ENCODE results near the gene ZNF580.

Gene ZNF580

GRCh38 chr19:55606471-55606787 is 34.4 kb upstream of the ZNF580 start:
- H3K9me2 ChIP-seq (replicated peaks; ENCODE audit: low read depth, low read length), result no peaks in the 10 kb centered on the region
- peak overlapping the region; percentile 100 for H3K4me2 ChIP-seq (ENCODE audit: low read depth, low read length, poor library complexity, severe bottlenecking)
- peak overlapping the region; percentile 98 for H3K4me3 ChIP-seq (ENCODE audit: low read length, poor library complexity, severe bottlenecking)
- H4K20me1 ChIP-seq (ENCODE audit: insufficient read depth, low read length, poor library complexity, severe bottlenecking), result peaks cover 23% of the 10 kb centered on the region
- H3K4me1 ChIP-seq (ENCODE audit: insufficient read depth, low read length, poor library complexity, severe bottlenecking), result peaks cover 30% of the 10 kb centered on the region
- no peaks in the 10 kb centered on the region for H3K27me3 ChIP-seq (ENCODE audit: insufficient read depth, low read length, poor library complexity, severe bottlenecking)
- H2AFZ ChIP-seq (ENCODE audit: low read length), result no peak overlapping the region
- TF ChIP-seq EZH2phosphoT487 (IDR thresholded peaks at IDR 0.05; ENCODE audit: borderline replicate concordance), result no peak
- no peak; the same call in 1 of the 2 replicates for TF ChIP-seq CTCF (conservative IDR thresholded peaks at IDR 0.05; ENCODE audit: low read length)
- H3K9ac ChIP-seq (ENCODE audit: low read depth, low read length, poor library complexity, severe bottlenecking), result peak overlapping the region; percentile 99
- H3F3A ChIP-seq (ENCODE audit: low read depth), result peaks cover 10% of the 10 kb centered on the region
- H3K36me3 ChIP-seq (ENCODE audit: insufficient read depth, low read length), result no peaks in the 10 kb centered on the region
- H3K79me2 ChIP-seq (ENCODE audit: insufficient read depth, low read length), result peaks cover 55% of the 10 kb centered on the region
- no peaks in the 10 kb centered on the region for H3K9me3 ChIP-seq (ENCODE audit: insufficient read depth, low read depth, low read length)

- no peaks in the 10 kb centered on the region for H3K36me3 ChIP-seq (ENCODE audit: insufficient read depth, low read length)
- no peaks in the 10 kb centered on the region for H3K9me2 ChIP-seq (replicated peaks; ENCODE audit: low read depth, low read length)
- no peaks in the 10 kb centered on the region for H3K27me3 ChIP-seq (ENCODE audit: insufficient read depth, low read length, poor library complexity, severe bottlenecking)
- H3K4me2 ChIP-seq (ENCODE audit: low read depth, low read length, poor library complexity, severe bottlenecking), result peak overlapping the region; percentile 100
- peak overlapping the region; percentile 98 for H3K4me3 ChIP-seq (ENCODE audit: low read length, poor library complexity, severe bottlenecking)
- no peaks in the 10 kb centered on the region for H3K9me3 ChIP-seq (ENCODE audit: insufficient read depth, low read depth, low read length)
- H3K9ac ChIP-seq (ENCODE audit: low read depth, low read length, poor library complexity, severe bottlenecking), result peak overlapping the region; percentile 99
- H3F3A ChIP-seq (ENCODE audit: low read depth), result peaks cover 10% of the 10 kb centered on the region
- TF ChIP-seq EZH2phosphoT487 (IDR thresholded peaks at IDR 0.05; ENCODE audit: borderline replicate concordance) (no peak), CTCF (conservative IDR thresholded peaks at IDR 0.05; ENCODE audit: low read length) (no peak)
- no peak overlapping the region for H2AFZ ChIP-seq (ENCODE audit: low read length)
- peaks cover 26% of the 10 kb centered on the region for H3K4me1 ChIP-seq (ENCODE audit: insufficient read depth, low read length, poor library complexity, severe bottlenecking)
- H3K79me2 ChIP-seq (ENCODE audit: insufficient read depth, low read length), result peaks cover 55% of the 10 kb centered on the region
- H4K20me1 ChIP-seq (ENCODE audit: insufficient read depth, low read length, poor library complexity, severe bottlenecking), result peaks cover 27% of the 10 kb centered on the region
Measured at GRCh38 chr19:55606817-55607216, 34.0 kb upstream of the ZNF580 start.

GRCh38 chr19:55609326-55609725 is 31.5 kb upstream of the ZNF580 start:
- Histone ChIP-seq H3K27me3 (ENCODE audit: insufficient read depth, low read length, poor library complexity, severe bottlenecking) (no peaks in the 10 kb centered on the region), H4K20me1 (ENCODE audit: insufficient read depth, low read length, poor library complexity, severe bottlenecking) (peaks cover 32% of the 10 kb centered on the region), H3K4me1 (ENCODE audit: insufficient read depth, low read length, poor library complexity, severe bottlenecking) (peaks cover 23% of the 10 kb centered on the region), H3K4me3 (ENCODE audit: low read length, poor library complexity, severe bottlenecking) (no peak overlapping the region), H3K79me2 (ENCODE audit: insufficient read depth, low read length) (peaks cover 60% of the 10 kb centered on the region), H3K9me3 (ENCODE audit: insufficient read depth, low read depth, low read length) (no peaks in the 10 kb centered on the region), H3K9ac (ENCODE audit: low read depth, low read length, poor library complexity, severe bottlenecking) (no peak overlapping the region), H3K4me2 (ENCODE audit: low read depth, low read length, poor library complexity, severe bottlenecking) (no peak overlapping the region), H3K36me3 (ENCODE audit: insufficient read depth, low read length) (no peaks in the 10 kb centered on the region), H3K9me2 (replicated peaks; ENCODE audit: low read depth, low read length) (no peaks in the 10 kb centered on the region), H2AFZ (ENCODE audit: low read length) (no peak overlapping the region), H3F3A (ENCODE audit: low read depth) (peaks cover 10% of the 10 kb centered on the region)
- TF ChIP-seq EZH2phosphoT487 (IDR thresholded peaks at IDR 0.05; ENCODE audit: borderline replicate concordance), result no peak
- no peak for TF ChIP-seq CTCF (conservative IDR thresholded peaks at IDR 0.05; ENCODE audit: low read length)

Data from Loucy (cell line).